Parathyroid adenoma (tissue), 2 donors: Measurements from ENCODE around the gene CD58.
"Not testable (repeated sequence)": the region's sequence is repeated elsewhere in the genome, so short reads cannot be mapped to it uniquely, and the experiment has no call there.

Experiments
- H2AFZ ChIP-seq: fragments of 300-600 bp; sonication (generic); one replicate; pipeline ENCODE4 v1.7.0; 2017; ENCODE audit warnings: antibody characterized with exemption, mild to moderate bottlenecking
- H3K27ac ChIP-seq: fragments of 300-600 bp; sonication (generic); one replicate; pipeline ENCODE4 v1.7.0; 2017
- H3K27me3 ChIP-seq: fragments of 300-600 bp; sonication (generic); one replicate; pipeline ENCODE4 v1.7.0; 2017; ENCODE audit warnings: low read length; ENCODE audit not compliant: control insufficient read depth, insufficient read depth
- H3K36me3 ChIP-seq: fragments of 300-600 bp; sonication (generic); one replicate; pipeline ENCODE4 v1.7.0; 2017; ENCODE audit warnings: low read length; ENCODE audit not compliant: control insufficient read depth, insufficient read depth
- H3K4me1 ChIP-seq: fragments of 300-600 bp; sonication (generic); one replicate; pipeline ENCODE4 v1.7.0; 2017; ENCODE audit warnings: control low read depth
- H3K4me2 ChIP-seq: fragments of 300-600 bp; sonication (generic); one replicate; pipeline ENCODE4 v1.7.0; 2017; ENCODE audit warnings: low read length
- H3K4me3 ChIP-seq: fragments of 300-600 bp; sonication (generic); one replicate; pipeline ENCODE4 v1.7.0; 2017; ENCODE audit warnings: low read depth, low read length
- H3K79me2 ChIP-seq: fragments of 300-600 bp; sonication (generic); one replicate; pipeline ENCODE4 v1.7.0; 2017; ENCODE audit warnings: control low read depth
- H3K9ac ChIP-seq: fragments of 300-600 bp; sonication (generic); one replicate; pipeline ENCODE4 v1.7.0; 2017; ENCODE audit warnings: mild to moderate bottlenecking
- H3K9me3 ChIP-seq: fragments of 300-600 bp; sonication (generic); one replicate; pipeline ENCODE4 v1.7.0; 2017; ENCODE audit warnings: low read length; ENCODE audit not compliant: control insufficient read depth
- CTCF ChIP-seq: fragments of 300-600 bp; sonication (generic); IDR thresholded peaks from one replicate; pipeline ENCODE4 v1.7.0; 2017; ENCODE audit warnings: antibody characterized with exemption, mild to moderate bottlenecking
- donor health status: primary hyperparathyroidism.

The CD58 gene

DNA sequence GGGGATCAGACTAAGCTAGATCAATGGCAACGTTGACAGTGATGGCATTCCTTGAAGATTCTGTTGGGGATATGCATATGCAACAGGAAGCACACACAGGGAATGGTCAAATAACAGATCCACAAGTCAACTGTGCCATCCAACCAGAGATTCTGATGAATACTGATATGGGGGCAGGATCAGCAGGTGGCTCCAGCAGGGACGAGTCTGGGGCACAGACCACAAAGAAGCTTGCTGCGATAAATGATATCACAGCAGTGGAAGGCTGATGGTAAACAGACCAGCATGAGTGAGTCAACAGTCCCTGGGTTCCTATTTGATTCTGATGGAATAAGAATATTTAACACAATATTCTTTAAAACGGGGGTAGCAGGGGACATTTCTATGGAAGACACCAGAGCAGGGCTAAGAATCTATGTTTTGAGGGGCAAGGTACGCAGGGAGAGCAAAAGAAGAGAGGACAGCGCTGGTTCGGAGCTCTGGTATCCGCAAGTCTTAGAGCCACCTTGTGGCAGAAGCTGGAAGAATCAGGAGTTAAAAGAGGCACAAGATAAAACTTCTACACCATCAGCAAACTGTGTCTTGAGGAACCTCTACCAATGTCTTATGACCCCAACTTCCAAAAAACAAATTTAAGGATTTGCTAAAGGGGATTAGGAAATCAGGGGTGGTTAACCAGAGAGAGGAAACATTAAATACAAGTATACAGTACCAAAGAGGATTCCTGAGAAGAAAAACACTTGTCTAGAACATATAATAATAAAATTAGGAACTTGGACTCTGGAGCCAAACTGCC is 25.3 kb upstream of the CD58 start:
- not testable (repeated sequence) for H3K36me3 ChIP-seq, H3K27me3 ChIP-seq, H3K9ac ChIP-seq, H3K27ac ChIP-seq, H3K4me3 ChIP-seq, H3K79me2 ChIP-seq, H3K4me1 ChIP-seq, H3K9me3 ChIP-seq
- peak overlapping the region; percentile 34 for H2AFZ ChIP-seq
- H3K4me2 ChIP-seq = peak overlapping the region; percentile 35
- TF ChIP-seq CTCF = peak; percentile 21

DNA sequence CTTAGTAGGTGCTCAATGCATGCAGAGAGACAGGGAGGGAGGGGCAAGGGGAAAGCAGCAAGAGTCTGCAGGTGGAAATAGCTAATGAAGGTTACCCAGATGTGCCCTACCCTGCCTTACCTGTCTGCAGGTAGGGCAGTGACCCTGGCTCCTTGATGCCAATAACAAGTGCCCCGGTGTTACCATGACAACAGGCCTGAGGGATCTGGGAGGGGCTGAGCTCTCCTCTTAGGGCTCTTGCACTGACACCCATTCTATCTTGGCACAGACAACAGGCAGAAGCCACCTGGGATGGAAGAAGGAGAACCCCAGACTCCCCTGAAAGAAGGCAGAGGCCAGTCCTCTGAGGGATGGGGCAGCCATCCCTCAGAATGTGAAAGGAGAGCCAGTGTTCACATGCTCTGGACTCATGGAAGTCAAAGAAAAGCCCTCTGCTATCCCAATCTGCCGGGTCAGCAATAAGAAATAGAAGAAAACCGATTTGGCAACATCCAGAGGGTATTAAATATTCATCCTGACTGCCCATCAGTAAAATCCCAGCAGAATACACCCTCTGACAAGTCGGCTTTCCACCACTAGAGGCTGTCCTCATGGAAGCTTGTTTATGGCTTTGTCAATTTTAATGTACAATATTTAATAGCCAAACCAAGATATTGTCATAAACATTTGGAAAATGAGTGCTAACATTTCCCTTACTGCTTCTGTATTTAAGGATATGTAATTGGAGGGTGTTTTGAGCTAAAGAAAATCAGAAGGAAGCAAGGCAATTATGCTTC is 24.4 kb upstream of the CD58 start:
- not testable (repeated sequence) for H3K4me2 ChIP-seq, H3K79me2 ChIP-seq, H3K4me1 ChIP-seq, H2AFZ ChIP-seq, H3K9ac ChIP-seq, H3K4me3 ChIP-seq, H3K9me3 ChIP-seq, H3K27me3 ChIP-seq, H3K27ac ChIP-seq, H3K36me3 ChIP-seq
- peak; percentile 15 for TF ChIP-seq CTCF

DNA sequence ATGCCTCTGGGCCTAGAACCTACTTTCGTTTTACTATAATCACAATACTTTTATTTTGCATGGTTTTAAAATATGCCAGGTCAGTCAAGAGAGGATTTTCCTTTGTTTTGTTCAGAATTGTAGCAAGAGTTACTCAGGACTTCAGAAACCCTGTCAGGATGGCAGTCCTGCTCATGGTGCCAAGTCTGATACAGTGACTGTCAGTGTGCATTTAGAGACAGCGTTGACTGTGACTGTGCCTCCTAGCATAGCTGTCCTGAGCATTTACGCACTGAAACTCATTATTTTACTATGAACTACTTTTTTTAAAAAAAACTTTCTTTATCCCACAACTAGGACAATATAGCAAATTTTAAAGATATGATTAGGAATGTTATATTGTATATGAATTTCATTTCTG is 23.2 kb upstream of the CD58 start:
- H3K27ac ChIP-seq, H3K36me3 ChIP-seq, H3K4me1 ChIP-seq, H3K27me3 ChIP-seq, H3K9me3 ChIP-seq, H3K4me2 ChIP-seq, H3K79me2 ChIP-seq, H2AFZ ChIP-seq, H3K4me3 ChIP-seq, H3K9ac ChIP-seq: not testable (repeated sequence)

GRCh38 chr1:116593401-116593800 is 22.6 kb upstream of the CD58 start:
- H3K4me1 ChIP-seq, H3K36me3 ChIP-seq, H3K4me3 ChIP-seq, H3K79me2 ChIP-seq, H3K27me3 ChIP-seq, H3K9ac ChIP-seq, H3K9me3 ChIP-seq, H3K27ac ChIP-seq, H3K4me2 ChIP-seq, H2AFZ ChIP-seq: not testable (repeated sequence)

DNA sequence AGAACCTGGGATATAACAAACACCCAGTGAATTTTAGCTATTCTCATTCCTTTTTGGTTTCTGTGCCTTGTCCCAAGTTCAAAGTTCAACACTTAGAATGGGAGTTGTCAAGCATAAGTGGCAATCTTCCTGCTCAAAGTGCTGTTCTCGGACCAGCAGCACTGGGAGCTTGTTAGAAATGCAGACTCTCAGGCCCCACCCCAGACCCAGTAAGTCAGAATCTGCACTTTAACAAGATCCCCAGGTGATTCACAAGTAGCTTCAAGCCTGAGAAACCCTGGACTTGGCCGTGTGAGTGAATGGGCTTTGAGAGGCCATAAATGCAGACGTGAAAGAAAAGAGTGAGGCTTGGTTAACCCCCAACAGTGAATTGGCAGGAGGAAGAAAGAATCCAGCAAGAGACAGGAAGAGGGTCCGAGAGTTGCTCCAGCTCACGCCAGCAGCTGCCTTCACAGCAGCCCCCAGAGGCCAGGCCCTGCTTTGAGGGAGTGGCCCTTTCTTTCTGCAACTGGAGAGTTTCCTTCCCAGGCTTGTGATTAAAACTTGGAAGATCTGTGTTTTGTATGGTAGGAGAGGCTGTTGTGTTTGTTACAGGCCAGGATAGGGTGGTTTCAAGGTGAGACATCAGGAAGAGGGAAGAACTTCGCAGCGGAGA is 21.3 kb upstream of the CD58 start:
- H3K79me2 ChIP-seq, H3K4me1 ChIP-seq, H3K27me3 ChIP-seq, H3K4me3 ChIP-seq, H3K27ac ChIP-seq, H3K9me3 ChIP-seq, H3K4me2 ChIP-seq, H2AFZ ChIP-seq, H3K9ac ChIP-seq, H3K36me3 ChIP-seq: not testable (repeated sequence)

DNA sequence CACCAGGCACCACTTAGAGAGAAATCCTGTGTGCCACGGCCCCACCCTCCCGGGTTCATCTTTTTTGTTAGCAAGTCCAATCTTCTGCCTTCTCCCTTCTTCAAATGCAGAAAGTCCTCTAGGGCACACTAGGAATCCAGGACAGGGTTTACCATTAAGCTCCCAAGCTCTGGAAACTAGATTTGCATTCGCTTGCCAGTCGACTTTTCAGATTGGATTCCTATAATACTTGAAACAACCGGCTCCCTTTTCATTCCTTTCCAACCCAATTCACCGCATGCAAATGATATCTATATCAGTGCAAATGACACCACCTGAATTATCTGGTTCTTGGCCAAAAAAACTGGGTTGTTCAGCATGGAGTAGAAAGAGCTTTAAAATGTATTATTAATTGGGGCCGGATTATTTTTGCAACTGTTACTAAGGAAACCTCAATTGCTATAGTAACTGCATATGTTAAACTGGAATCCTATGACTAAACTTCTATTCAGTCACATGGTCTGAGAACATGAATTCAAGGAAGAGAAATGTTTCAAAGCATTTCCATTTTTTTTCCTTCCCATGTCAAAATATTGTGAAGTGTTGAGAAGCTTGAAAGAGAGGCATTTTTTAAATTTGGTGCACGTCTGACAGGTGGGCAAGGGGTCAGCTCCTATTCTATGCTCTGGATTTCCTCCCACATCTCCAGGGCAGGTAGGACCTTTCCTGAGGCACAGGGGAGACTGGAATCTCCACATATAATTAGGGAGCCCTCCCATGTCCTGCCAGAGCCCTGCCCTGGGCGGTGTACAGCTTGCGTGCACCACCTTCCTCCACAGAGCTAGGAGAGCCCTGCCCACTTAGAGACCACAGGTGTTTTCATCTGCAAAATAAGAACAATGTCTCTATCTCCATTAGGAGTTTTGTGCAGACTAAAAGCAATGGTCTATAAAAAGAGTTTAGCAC is 20.5 kb upstream of the CD58 start:
- H3K9ac ChIP-seq, H3K4me1 ChIP-seq, H2AFZ ChIP-seq, H3K27ac ChIP-seq, H3K4me3 ChIP-seq, H3K27me3 ChIP-seq, H3K36me3 ChIP-seq, H3K9me3 ChIP-seq, H3K79me2 ChIP-seq, H3K4me2 ChIP-seq: not testable (repeated sequence)

DNA sequence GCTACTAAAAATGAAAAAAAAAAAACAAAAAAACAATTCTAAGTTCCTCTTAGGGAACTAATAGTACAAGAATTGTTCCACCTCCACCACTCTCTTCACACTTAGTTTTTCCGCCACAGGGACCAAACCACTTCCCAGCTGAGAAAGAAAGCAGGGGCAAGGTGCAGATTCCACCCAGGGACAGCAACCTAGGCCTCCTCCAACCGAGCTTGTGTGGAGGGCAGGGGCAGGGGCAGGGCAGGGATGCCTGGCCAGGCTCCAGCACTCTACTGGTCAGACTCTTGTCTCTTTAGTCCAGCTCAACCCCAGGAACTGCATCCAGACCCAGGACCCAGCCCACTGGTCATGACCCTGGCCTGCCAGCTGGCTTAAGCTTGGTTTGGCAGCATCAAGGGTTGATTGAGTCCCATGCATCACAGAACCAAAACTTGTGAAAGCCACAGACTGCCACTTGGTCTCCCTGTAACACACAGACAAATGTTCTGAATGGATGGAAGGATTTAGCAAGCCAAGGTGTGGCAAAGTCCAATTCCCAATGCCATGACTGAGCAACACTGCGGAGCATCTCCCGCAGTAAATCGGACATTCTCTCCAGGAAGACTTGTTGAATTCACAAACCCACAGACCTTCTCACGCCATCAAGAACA is 19.7 kb upstream of the CD58 start:
- H3K4me1 ChIP-seq, H3K4me3 ChIP-seq, H3K9me3 ChIP-seq, H3K27ac ChIP-seq, H2AFZ ChIP-seq, H3K9ac ChIP-seq, H3K4me2 ChIP-seq, H3K27me3 ChIP-seq, H3K79me2 ChIP-seq, H3K36me3 ChIP-seq: not testable (repeated sequence)

DNA sequence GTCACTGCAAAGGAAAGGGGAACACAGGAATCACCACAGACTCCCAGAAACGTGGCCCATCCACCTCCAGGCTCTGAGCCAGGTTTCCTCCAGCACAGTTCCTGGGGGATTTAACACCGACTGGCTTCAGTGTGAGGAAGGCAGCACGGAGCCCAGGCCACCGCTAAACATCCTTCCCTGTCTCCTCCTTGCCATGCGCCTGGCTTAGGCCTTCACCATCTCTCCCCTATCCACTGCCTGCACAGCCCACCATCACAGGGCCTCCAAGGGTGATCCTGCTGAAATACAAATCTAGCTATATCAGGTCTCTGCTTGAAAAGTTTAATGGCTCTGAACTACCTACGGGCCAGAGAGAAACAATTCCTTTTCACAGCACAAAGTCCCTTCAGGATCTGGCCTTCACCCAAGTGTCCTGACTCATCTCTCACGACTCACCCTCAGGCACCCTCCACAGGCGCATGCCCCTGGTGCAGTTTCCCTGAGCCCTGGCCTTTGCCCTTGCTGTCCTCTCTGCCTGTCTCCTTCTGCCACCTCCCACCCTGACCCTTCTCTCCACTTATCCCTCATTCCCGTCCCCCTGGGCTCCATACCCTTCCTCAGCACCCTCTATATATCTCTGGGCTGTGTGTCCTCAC is 18.4 kb upstream of the CD58 start:
- not testable (repeated sequence) for H3K27ac ChIP-seq, H2AFZ ChIP-seq, H3K4me2 ChIP-seq, H3K4me1 ChIP-seq, H3K9me3 ChIP-seq, H3K9ac ChIP-seq, H3K27me3 ChIP-seq, H3K4me3 ChIP-seq, H3K36me3 ChIP-seq, H3K79me2 ChIP-seq
